Hematopoietic multipotent progenitor cell (in vitro differentiated cells): ENCODE data around the gene LLGL2. TPM values are rescaled to one million over a fixed set of nuclear protein-coding genes. Genes with fewer than 3 reads are reported as not detected.
A peak's percentile ranks its signal among the peaks of the same experiment; 100 is the strongest.

Source experiments
- DNase-seq, 3 donors: peaks; one replicate each; pipeline ENCODE4 v3.0.0-alpha.2; 2011 to 2015; ENCODE audit warnings: low read depth in 2 of 3, low spot score in 2 of 3
- total RNA-seq: library from RNA; depleted of rRNA; stranded (reverse); fragments of >200 nt; gene quantifications from one replicate; pipeline ENCODE4 v1.2.3, GENCODE V29; 2012

The LLGL2 gene
- total RNA-seq, 1 donor: 42.5 TPM

GRCh38 chr17:75549246-75550138, 24.0 kb downstream of the LLGL2 start:
- DNase-seq: no peak

GRCh38 chr17:75550139-75550465, 24.6 kb downstream of the LLGL2 start:
- no peak for DNase-seq

- DNase-seq: no peak
Observed at GRCh38 chr17:75551266-75551665, 25.8 kb downstream of the LLGL2 start.

- DNase-seq: no peak
Observed at GRCh38 chr17:75552425-75553294, 27.2 kb downstream of the LLGL2 start.

- peak in 2 of 3 donors; percentile 33 to 73 for DNase-seq
Observed at GRCh38 chr17:75553295-75554110, 28.0 kb downstream of the LLGL2 start.

GRCh38 chr17:75555679-75556153, 30.2 kb downstream of the LLGL2 start:
- no peak for DNase-seq

GRCh38 chr17:75557075-75557851, 31.8 kb downstream of the LLGL2 start:
- no peak for DNase-seq

GRCh38 chr17:75557852-75558665, 32.6 kb downstream of the LLGL2 start:
- no peak for DNase-seq

GRCh38 chr17:75558666-75559530, 33.4 kb downstream of the LLGL2 start:
- DNase-seq: no peak

GRCh38 chr17:75559958-75560533, 34.5 kb downstream of the LLGL2 start:
- DNase-seq: no peak

- peak in 1 of 3 donors; percentile 16 for DNase-seq
Observed at GRCh38 chr17:75561927-75562603, 36.6 kb downstream of the LLGL2 start.

- DNase-seq: no peak
Observed at GRCh38 chr17:75563063-75563758, 37.7 kb downstream of the LLGL2 start.

GRCh38 chr17:75564195-75564594, 38.7 kb downstream of the LLGL2 start:
- DNase-seq: no peak

GRCh38 chr17:75565066-75565465, 39.6 kb downstream of the LLGL2 start:
- DNase-seq: no peak

GRCh38 chr17:75565618-75566017, 40.1 kb downstream of the LLGL2 start:
- no peak for DNase-seq

- DNase-seq: no peak
Observed at GRCh38 chr17:75566416-75566815, 40.9 kb downstream of the LLGL2 start.

GRCh38 chr17:75566834-75567233, 41.3 kb downstream of the LLGL2 start:
- DNase-seq: no peak
